Cardiac fibroblast (primary cell): ENCODE measurements around the gene MPST.
"Not testable (repeated sequence)": the region's sequence is repeated elsewhere in the genome, so short reads cannot be mapped to it uniquely, and the experiment has no call there.

Experiments used
- DNase-seq, 2 donors: peaks; one replicate each; pipeline versions ENCODE4 v3.0.0 to v3.0.0-alpha.2; 2010; ENCODE audit warnings: low read depth in 2 of 2
- H3K4me3 ChIP-seq, 2 donors: replicated peaks in 1 of 2; 1 replicate in 1 of 2; 2 replicates in 1 of 2; pipeline ENCODE4 v1.5.1; 2011; ENCODE audit warnings: low read depth in 2 of 2, low read length in 2 of 2, mild to moderate bottlenecking in 2 of 2, moderate library complexity in 1 of 2
- CTCF ChIP-seq: IDR thresholded peaks from one replicate; pipeline ENCODE4 v1.5.1; 2011; ENCODE audit warnings: low read depth, mild to moderate bottlenecking, low read length, inconsistent platforms

Gene MPST

DNA sequence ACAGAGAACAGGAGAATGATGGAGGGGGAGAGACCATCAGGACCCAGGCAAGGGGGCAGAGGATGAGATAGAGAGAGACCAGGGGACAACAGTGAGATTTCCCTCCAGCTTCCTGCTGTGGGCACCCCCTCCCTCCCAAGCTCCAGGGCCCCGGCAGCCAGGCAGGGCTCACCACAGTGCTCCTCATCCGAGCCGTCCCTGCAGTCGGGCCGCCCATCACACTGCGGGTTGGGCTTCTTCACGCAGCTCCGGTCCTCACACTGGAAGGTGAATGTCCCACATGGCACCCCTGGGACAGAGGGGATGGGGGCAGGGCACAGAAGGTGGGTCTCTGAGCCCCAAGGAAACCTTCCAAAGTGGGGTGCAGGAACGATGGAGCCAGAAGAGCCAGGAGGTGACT, 51.2 kb downstream of the MPST start:
- no peak for TF ChIP-seq CTCF
- no peak overlapping the region for H3K4me3 ChIP-seq
- DNase-seq: no peak

DNA sequence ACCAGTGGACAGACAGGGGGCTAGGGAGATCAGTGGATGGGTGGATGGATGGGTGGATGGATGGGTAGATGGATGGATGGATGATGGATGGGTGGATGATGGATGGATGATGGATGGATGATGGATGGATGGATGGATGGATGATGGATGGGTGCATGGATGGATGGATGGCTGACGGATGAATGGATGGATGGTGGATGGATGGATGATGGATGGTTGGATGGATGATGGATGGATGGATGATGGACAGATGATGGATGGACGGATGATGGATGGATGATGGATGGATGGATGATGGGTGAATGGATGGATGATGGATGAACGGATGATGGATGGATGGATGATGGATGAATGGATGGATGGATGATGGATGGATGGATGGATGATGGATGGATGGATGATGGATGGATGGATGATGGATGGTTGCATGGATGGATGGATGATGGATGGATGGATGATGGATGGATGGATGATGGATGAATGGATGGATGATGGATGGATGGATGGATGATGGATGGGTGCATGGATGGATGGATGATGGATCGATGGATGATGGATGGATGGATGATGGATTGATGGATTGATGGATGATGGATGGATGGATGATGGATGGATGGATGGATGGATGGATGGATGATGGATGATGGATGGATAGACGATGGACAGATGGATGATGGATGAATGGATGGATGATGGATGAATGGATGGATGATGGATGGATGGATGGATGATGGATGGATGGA, 52.5 kb downstream of the MPST start:
- not testable (repeated sequence) for DNase-seq

GRCh38 chr22:37072673-37073072, 53.1 kb downstream of the MPST start:
- H3K4me3 ChIP-seq: no peak overlapping the region
- TF ChIP-seq CTCF: no peak
- no peak for DNase-seq

More for the DNA sequence above, 52.5 kb downstream of the MPST start:
- H3K4me3 ChIP-seq: not testable (repeated sequence)

DNA sequence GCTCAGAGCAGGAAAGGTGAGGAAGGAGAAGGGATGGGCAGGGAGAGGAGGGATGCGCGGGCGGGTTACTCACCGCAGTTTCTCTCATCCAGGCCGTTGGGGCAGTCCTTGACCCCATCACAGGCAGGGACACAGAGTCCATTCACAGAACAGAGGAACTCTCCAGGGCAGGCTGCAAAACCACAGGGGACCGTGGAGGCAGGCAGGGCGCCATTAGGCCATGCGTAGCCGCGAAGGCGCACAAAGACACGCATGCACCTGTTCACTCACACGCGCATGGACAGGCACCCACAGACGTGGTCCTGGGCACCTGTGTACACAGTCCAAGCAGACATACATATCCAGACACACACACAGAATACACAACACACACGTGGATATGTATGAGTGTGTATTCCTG, 55.0 kb downstream of the MPST start:
- no peak for DNase-seq
- TF ChIP-seq CTCF: no peak
- H3K4me3 ChIP-seq: no peak overlapping the region

DNA sequence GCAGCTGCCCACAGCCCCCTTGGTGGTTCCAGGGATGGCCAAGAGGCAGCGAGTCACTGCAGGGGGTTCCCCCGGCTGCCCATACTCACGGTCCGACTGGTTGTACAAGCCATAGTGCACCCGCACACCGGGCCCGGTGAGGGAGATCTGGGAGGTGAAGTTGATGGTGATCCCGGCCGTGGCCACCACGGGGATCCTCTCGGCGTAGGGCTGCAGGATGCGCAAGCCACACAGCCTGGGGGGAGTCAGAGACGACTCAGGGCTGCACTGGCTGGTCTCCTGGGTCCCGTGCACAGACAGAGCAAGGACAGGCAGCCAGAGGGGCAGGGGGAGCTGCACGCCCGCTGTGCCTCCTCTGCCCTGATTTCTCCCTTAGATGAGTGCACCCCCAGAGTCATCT, 55.5 kb downstream of the MPST start:
- no peak for DNase-seq
- TF ChIP-seq CTCF: no peak
- H3K4me3 ChIP-seq: no peak overlapping the region

GRCh38 chr22:37075822-37076433, 56.4 kb downstream of the MPST start:
- no peak for DNase-seq
- H3K4me3 ChIP-seq: no peak overlapping the region
- no peak for TF ChIP-seq CTCF

DNA sequence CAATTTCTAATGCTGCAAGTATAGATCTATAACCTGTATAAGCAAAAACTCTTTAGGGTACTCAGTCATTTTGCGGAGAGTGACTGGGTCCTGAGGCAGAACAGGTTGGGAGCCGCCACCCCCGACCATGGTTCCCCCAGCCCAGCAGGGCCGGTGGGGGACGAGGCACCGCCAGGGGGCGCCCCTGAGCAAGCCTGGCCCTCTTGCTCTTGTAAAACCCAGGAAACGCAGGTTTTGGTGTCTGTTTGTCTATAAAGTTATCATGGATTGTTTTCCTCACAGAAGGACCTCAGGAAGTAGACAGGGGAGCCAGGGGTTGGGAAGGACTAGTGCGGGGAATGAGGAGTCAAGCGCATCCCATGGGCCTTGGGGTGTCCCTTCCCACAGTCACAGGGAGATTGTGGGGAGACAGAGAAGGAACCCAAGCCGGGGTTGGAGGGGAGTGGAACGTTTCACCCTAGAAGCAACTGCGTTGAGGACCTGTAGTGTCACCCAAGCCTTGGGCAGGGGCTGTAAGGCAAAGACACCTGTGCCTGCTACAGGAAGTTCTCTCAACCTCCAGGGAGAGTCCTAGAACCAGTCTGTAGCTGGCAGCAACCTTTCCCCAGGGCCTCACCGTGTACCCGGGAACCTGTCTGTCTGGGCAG, 58.4 kb downstream of the MPST start:
- peak; percentile 62 to 63 for DNase-seq
- no peak overlapping the region for H3K4me3 ChIP-seq
- peak; percentile 100 for TF ChIP-seq CTCF
